Effector CD4-positive, alpha-beta T cell (primary cell): ENCODE results near the gene RBM14.
A peak's percentile ranks its signal among the peaks of the same experiment; 100 is the strongest.
"Not testable (repeated sequence)": the region's sequence is repeated elsewhere in the genome, so short reads cannot be mapped to it uniquely, and the experiment has no call there.

Source experiments
- DNase-seq: peaks from one replicate; pipeline ENCODE4 v3.0.0-alpha.2; 2020

Gene RBM14

GRCh38 chr11:66638177-66639065 lies 22.0 kb downstream of the RBM14 start, which contains the start of gene RBM4:
Gene RBM4 (plus strand): TSS chr11:66638703. CDS start chr11:66639712, 1,009 bp downstream.
- peak; percentile 96 for DNase-seq

GRCh38 chr11:66639066-66639813 lies 22.8 kb downstream of the RBM14 start:
- DNase-seq = peak; percentile 21

GRCh38 chr11:66639814-66640340 lies 23.4 kb downstream of the RBM14 start:
- DNase-seq = not testable (repeated sequence)

- no peak for DNase-seq
Measured at GRCh38 chr11:66641834-66642233, 25.4 kb downstream of the RBM14 start.

GRCh38 chr11:66643745-66644437 lies 27.5 kb downstream of the RBM14 start:
- DNase-seq = no peak

GRCh38 chr11:66646828-66647227 lies 30.4 kb downstream of the RBM14 start:
- no peak for DNase-seq

GRCh38 chr11:66649903-66650302 lies 33.5 kb downstream of the RBM14 start:
- no peak for DNase-seq

- DNase-seq = no peak
Measured at GRCh38 chr11:66651016-66651415, 34.6 kb downstream of the RBM14 start.

GRCh38 chr11:66652651-66653050 lies 36.2 kb downstream of the RBM14 start:
- DNase-seq = no peak

GRCh38 chr11:66653123-66653522 lies 36.7 kb downstream of the RBM14 start:
- no peak for DNase-seq

- no peak for DNase-seq
Measured at GRCh38 chr11:66659763-66660162, 43.3 kb downstream of the RBM14 start.

GRCh38 chr11:66663741-66664296 lies 47.4 kb downstream of the RBM14 start:
- no peak for DNase-seq

- no peak for DNase-seq
Measured at GRCh38 chr11:66665369-66665768, 48.9 kb downstream of the RBM14 start.

GRCh38 chr11:66670816-66671215 lies 54.4 kb downstream of the RBM14 start:
- DNase-seq = no peak

GRCh38 chr11:66674964-66675602 lies 58.7 kb downstream of the RBM14 start:
- no peak for DNase-seq

- no peak for DNase-seq
Measured at GRCh38 chr11:66676282-66676919, 60.0 kb downstream of the RBM14 start.
